GM12872 (cell line): ENCODE data around the gene PUM1.

Experiments used
- CTCF ChIP-seq: IDR thresholded peaks from 3 replicates; pipeline ENCODE4 v1.5.1; 2011; ENCODE audit warnings: low read depth, mild to moderate bottlenecking, low read length, moderate library complexity; ENCODE audit not compliant: insufficient read depth

Gene PUM1

GRCh38 chr1:30900931-30901560, 164.5 kb downstream of the PUM1 start:
- no peak for TF ChIP-seq CTCF

- TF ChIP-seq CTCF = no peak
Observed at GRCh38 chr1:30900486-30900885, 165.0 kb downstream of the PUM1 start.

- TF ChIP-seq CTCF = no peak
Observed at GRCh38 chr1:30899577-30900389, 165.7 kb downstream of the PUM1 start.

- TF ChIP-seq CTCF = no peak
Observed at GRCh38 chr1:30898031-30898815, 167.3 kb downstream of the PUM1 start.

- TF ChIP-seq CTCF = no peak
Observed at GRCh38 chr1:30896905-30897304, 168.6 kb downstream of the PUM1 start.

- no peak for TF ChIP-seq CTCF
Observed at GRCh38 chr1:30895944-30896660, 169.4 kb downstream of the PUM1 start.
